ENCODE data around the gene SNX20. TPM values are rescaled to one million over a fixed set of nuclear protein-coding genes. Genes with fewer than 3 reads are reported as not detected.

SNX20 gene
- total RNA-seq, 2 experiments from 2014 or later = 60.0 to 72.1 TPM

GRCh38 chr16:50638816-50639670, 42.1 kb downstream of the SNX20 start:
- CTCF ChIA-PET = no interaction called here
- Mint-ChIP-seq H3K4me1 (peaks cover 3% of the 10 kb centered on the region), H3K27me3 (no peaks in the 10 kb centered on the region), H3K4me3 (no peak overlapping the region), H3K27ac (no peak overlapping the region), H3K9me3 (ENCODE audit: low read depth) (no peaks in the 10 kb centered on the region), H3K36me3 (no peaks in the 10 kb centered on the region)
- ATAC-seq (no peak), DNase-seq (no peak)

GRCh38 chr16:50637716-50638602, 43.2 kb downstream of the SNX20 start:
- H3K27ac Mint-ChIP-seq = no peak overlapping the region
- no peaks in the 10 kb centered on the region for H3K9me3 Mint-ChIP-seq (ENCODE audit: low read depth)
- no peak for ATAC-seq
- CTCF ChIA-PET = interaction anchor here (4.0 kb wide), 1 partner anchor 28 kb away, joined by 18 read pairs; no protein-coding TSS in a partner anchor
- H3K36me3 Mint-ChIP-seq = no peaks in the 10 kb centered on the region
- no peak overlapping the region for H3K4me3 Mint-ChIP-seq
- no peaks in the 10 kb centered on the region for H3K27me3 Mint-ChIP-seq
- peaks cover 3% of the 10 kb centered on the region for H3K4me1 Mint-ChIP-seq
- no peak for DNase-seq

- no peak for DNase-seq
- Mint-ChIP-seq H3K9me3 (ENCODE audit: low read depth) (no peaks in the 10 kb centered on the region), H3K36me3 (no peaks in the 10 kb centered on the region), H3K4me1 (peaks cover 3% of the 10 kb centered on the region), H3K27me3 (no peaks in the 10 kb centered on the region), H3K27ac (no peak overlapping the region), H3K4me3 (no peak overlapping the region)
- CTCF ChIA-PET = interaction anchor here (1.1 to 4.0 kb wide), 2 partner anchors 29 to 169 kb away, joined by 5 to 18 read pairs; no protein-coding TSS in a partner anchor
- no peak for ATAC-seq
Observed at GRCh38 chr16:50636753-50637374, 44.2 kb downstream of the SNX20 start.

- H3K4me3 Mint-ChIP-seq = no peak overlapping the region
- H3K27me3 Mint-ChIP-seq = no peaks in the 10 kb centered on the region
- ATAC-seq = peak; percentile 27
- CTCF ChIA-PET = interaction anchor here (0.9 to 4.0 kb wide), 3 partner anchors 30 to 171 kb away, joined by 3 to 18 read pairs (median 5); no protein-coding TSS in a partner anchor
- DNase-seq = peak; percentile 55
- H3K36me3 Mint-ChIP-seq = no peaks in the 10 kb centered on the region
- no peak overlapping the region for H3K27ac Mint-ChIP-seq
- peaks cover 3% of the 10 kb centered on the region for H3K4me1 Mint-ChIP-seq
- H3K9me3 Mint-ChIP-seq (ENCODE audit: low read depth) = no peaks in the 10 kb centered on the region
Observed at GRCh38 chr16:50635505-50636392, 45.4 kb downstream of the SNX20 start.

- H3K27ac Mint-ChIP-seq = no peak overlapping the region
- no peaks in the 10 kb centered on the region for H3K36me3 Mint-ChIP-seq
- peaks cover 3% of the 10 kb centered on the region for H3K4me1 Mint-ChIP-seq
- no peak for ATAC-seq
- no peak for DNase-seq
- no peak overlapping the region for H3K4me3 Mint-ChIP-seq
- no peaks in the 10 kb centered on the region for H3K27me3 Mint-ChIP-seq
- H3K9me3 Mint-ChIP-seq (ENCODE audit: low read depth) = no peaks in the 10 kb centered on the region
- CTCF ChIA-PET = interaction anchor here (0.9 to 4.0 kb wide), 2 partner anchors 31 to 171 kb away, joined by 3 to 18 read pairs; no protein-coding TSS in a partner anchor
Observed at GRCh38 chr16:50634947-50635346, 46.2 kb downstream of the SNX20 start.

GRCh38 chr16:50634090-50634489, 47.0 kb downstream of the SNX20 start:
- DNase-seq = no peak
- no peaks in the 10 kb centered on the region for H3K9me3 Mint-ChIP-seq (ENCODE audit: low read depth)

GRCh38 chr16:50632927-50633800, 47.9 kb downstream of the SNX20 start:
- H3K4me3 Mint-ChIP-seq = no peak overlapping the region
- no peaks in the 10 kb centered on the region for H3K27me3 Mint-ChIP-seq
- CTCF ChIA-PET = interaction anchor here (4.0 kb wide), 1 partner anchor 33 kb away, joined by 18 read pairs; no protein-coding TSS in a partner anchor
- DNase-seq (no peak), ATAC-seq (no peak)
- H3K4me1 Mint-ChIP-seq = peaks cover 3% of the 10 kb centered on the region
- H3K36me3 Mint-ChIP-seq = no peaks in the 10 kb centered on the region
- H3K9me3 Mint-ChIP-seq (ENCODE audit: low read depth) = no peaks in the 10 kb centered on the region
- H3K27ac Mint-ChIP-seq = no peak overlapping the region

More at GRCh38 chr16:50634090-50634489, 47.0 kb downstream of the SNX20 start:
- peaks cover 3% of the 10 kb centered on the region for H3K4me1 Mint-ChIP-seq
- ATAC-seq = no peak
- H3K36me3 Mint-ChIP-seq = no peaks in the 10 kb centered on the region
- CTCF ChIA-PET = interaction anchor here (4.0 kb wide), 1 partner anchor 32 kb away, joined by 18 read pairs; no protein-coding TSS in a partner anchor
- no peak overlapping the region for H3K4me3 Mint-ChIP-seq
- H3K27ac Mint-ChIP-seq = no peak overlapping the region
- H3K27me3 Mint-ChIP-seq = no peaks in the 10 kb centered on the region

- Mint-ChIP-seq H3K36me3 (no peaks in the 10 kb centered on the region), H3K27ac (no peak overlapping the region), H3K4me3 (no peak overlapping the region), H3K4me1 (peaks cover 10% of the 10 kb centered on the region), H3K9me3 (ENCODE audit: low read depth) (no peaks in the 10 kb centered on the region), H3K27me3 (no peaks in the 10 kb centered on the region)
- CTCF ChIA-PET = no interaction called here
- ATAC-seq (no peak), DNase-seq (no peak)
Observed at GRCh38 chr16:50631985-50632576, 49.0 kb downstream of the SNX20 start.

- CTCF ChIA-PET = no interaction called here
- Mint-ChIP-seq H3K9me3 (ENCODE audit: low read depth) (no peaks in the 10 kb centered on the region), H3K27me3 (no peaks in the 10 kb centered on the region), H3K27ac (no peak overlapping the region), H3K36me3 (no peaks in the 10 kb centered on the region), H3K4me3 (no peak overlapping the region), H3K4me1 (peaks cover 16% of the 10 kb centered on the region)
- ATAC-seq (no peak), DNase-seq (no peak)
Observed at GRCh38 chr16:50631249-50631984, 49.7 kb downstream of the SNX20 start.

- ATAC-seq = no peak
- DNase-seq = no peak
- Mint-ChIP-seq H3K9me3 (ENCODE audit: low read depth) (no peaks in the 10 kb centered on the region), H3K4me3 (no peak overlapping the region), H3K27ac (no peak overlapping the region), H3K36me3 (no peaks in the 10 kb centered on the region), H3K4me1 (peaks cover 13% of the 10 kb centered on the region), H3K27me3 (no peaks in the 10 kb centered on the region)
- CTCF ChIA-PET = interaction anchor here (0.8 kb wide), 1 partner anchor 21 kb away, joined by 3 read pairs; no protein-coding TSS in a partner anchor
Observed at GRCh38 chr16:50630394-50631020, 50.6 kb downstream of the SNX20 start.
